T47D (cell line): ENCODE data around the gene PHACTR1.

Experiments used
- DNase-seq, 2 experiments: peaks; one replicate each; pipeline versions ENCODE4 v3.0.0 to v3.0.0-alpha.2; 2011 to 2012; ENCODE audit warnings: low read depth in 1 of 2, low spot score in 1 of 2
- JUND ChIP-seq: IDR thresholded peaks from 2 replicates; pipeline ENCODE4 v1.6.1; 2012; ENCODE audit warnings: low read depth
- in situ Hi-C: cut with HindIII; loops from 2 replicates; pipeline ENCODE4 v1.10.0; 2016; ENCODE audit warnings: low sequenced_read_pairs, low pct_unique_long_range_greater_than_20kb

Gene PHACTR1

DNA sequence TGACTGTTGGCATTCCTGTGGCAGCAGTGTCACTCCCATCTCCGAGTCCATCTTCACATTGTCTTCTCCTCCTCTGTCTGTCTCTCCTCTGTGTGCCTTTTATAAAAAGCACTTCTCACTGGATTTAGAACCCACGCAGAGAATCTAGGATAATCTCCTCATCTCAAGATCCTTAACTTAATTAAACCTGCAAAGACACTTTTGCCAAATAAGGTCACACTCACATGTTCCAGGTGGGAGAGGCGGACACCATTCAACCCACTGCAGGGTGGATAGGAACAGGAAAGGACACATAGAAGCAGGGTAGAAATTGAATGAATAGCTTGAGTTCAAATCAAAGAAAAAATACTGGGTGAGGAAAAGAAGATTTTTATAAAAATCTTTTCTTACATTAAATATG is 292.5 kb downstream of the PHACTR1 start:
- no peak for TF ChIP-seq JUND
- no peak for DNase-seq
- in situ Hi-C loops, result no loop called here

DNA sequence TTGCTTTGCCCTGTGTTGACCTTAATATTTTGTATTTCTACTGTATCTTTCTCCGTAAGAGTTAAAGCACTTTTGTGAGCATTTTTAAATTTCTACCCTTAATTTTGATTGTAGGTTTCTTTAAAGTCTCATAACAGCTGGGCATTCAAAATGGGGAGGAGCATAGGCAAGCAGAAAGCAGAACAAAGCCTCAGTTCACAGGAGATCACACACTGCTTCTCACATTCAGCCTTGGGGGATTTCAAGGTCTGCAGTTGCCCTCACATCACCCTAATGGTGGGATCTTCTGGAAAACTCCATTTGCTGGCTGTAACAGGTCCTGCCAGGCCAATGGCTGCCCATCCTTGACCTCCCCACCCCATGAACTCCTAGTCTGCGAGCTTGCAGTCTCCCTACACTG is 292.9 kb downstream of the PHACTR1 start:
- in situ Hi-C loops, result no loop called here
- DNase-seq, result no peak
- no peak for TF ChIP-seq JUND

DNA sequence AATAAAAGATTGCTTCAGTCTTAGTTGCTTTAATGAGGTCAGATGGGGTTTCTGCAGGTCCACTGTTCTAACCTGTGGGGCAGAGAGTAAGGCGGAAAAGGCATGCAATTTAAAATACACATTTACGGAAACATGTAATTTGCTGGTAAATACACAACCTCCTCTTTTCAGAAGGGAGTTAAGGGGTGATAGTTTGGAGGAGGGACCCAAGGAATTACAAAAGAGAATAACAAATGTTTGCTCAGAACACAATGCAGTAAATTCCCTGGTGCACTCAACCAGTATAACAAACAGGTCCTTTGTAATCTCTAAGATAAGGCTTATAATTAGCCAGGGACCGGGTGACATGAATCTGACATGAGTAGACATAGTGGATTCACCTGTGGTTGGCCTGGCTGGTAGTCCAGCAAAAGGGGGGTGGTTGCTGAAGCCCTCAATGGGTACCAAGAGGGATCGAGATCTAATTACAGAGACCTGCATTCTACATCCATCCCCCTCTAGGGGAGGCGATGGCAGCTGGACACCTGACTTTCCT is 295.1 kb downstream of the PHACTR1 start:
- peak in 1 of 2 experiments; percentile 40 for DNase-seq
- TF ChIP-seq JUND, result no peak
- in situ Hi-C loops, result no loop called here

DNA sequence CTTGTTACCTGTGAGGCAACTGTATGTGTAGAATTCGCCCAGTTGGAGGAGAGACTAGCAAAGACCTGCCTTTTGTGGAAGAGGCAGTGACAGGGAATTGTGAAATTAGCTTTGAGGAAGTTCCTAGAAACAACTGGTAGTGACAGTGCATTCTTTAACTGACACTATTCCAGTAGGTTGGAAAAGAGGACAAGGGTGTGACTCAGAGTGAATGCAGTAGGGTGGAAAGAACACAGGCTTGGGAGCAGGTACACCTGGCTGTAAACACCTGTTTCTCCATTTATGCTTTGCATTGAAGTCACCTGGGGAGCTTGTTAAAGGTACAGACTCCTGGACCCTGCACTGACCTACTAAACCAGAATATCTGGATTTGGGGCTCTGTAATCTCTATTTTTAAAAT is 295.7 kb downstream of the PHACTR1 start:
- DNase-seq, result peak in 1 of 2 experiments; percentile 38
- in situ Hi-C loops, result no loop called here
- TF ChIP-seq JUND, result no peak

DNA sequence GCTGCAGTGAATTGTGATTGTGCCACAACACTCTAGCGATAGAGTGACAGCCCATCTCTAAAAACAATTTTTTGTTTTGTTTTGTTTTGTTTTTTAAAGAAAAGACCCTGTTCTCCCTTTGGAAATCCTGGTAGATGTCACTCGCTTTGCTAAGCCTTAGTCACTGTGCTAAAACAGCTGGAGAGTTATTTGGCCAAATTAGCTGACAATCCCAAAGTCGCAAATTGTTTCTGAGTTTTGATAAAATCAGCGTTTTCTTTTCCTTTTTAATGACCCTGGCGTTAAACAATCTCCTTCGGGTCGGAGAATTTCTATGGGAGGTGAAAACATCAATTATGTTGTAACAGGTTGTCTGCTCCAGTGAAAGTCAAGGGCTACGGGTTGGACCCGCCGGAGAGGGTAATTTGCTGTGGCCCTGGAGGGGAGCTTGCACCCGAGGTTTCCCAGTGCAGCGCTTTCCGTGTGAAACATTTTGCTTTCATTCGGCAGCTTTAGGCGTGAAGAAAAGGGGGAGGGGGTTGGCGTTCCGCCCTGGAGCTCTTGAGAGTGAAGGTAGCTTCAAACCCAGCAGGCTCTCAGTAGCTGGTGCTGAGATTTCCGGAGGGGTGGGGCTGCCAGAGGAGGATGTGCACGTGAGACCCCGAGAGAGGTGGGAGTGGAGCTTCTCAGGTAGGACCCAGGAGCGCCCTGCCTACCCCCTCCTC is 296.6 kb downstream of the PHACTR1 start:
- no peak for TF ChIP-seq JUND
- DNase-seq, result no peak
- in situ Hi-C loops, result no loop called here

DNA sequence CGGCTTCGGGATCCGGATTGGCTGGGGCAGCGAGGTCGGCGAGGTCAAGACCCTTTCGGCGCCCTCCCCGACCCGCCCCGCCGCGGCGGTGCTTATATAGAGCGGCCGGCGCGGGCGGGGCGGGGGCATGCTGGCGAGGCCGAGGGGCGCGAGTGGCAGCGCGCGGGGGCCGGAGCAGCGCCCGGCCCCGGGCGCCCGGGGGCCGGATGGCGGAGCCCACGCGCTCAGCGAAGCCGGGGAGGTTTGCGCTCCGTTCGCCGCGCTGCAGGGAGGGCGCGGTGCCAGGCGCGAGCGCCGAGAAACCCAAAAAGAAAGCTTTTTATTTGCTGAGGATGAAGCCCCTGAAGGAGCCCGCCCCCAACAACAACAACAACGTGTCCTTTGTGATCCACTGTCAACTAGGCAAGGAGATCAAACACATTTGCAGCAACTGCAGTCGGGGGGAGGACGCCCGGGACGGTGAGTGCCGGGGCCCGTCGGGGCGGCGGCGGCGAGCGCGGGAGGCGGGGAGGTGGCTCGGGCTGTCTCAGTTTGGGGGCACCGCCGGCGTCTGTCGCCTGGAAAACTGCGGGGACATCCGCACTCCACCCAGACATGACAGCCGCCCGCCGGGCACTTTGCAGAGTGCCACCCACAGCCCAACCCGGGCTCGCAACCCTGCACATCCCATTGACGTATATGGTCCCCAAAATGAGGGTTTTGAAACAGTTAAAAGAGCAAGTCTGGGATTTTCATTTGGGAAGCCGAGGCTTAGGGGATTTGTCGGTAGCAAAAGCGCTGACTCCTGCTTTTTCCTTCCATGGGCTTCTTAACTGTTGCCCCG is 297.3 kb downstream of the PHACTR1 start:
- no peak for DNase-seq
- in situ Hi-C loops, result no loop called here
- no peak for TF ChIP-seq JUND

DNA sequence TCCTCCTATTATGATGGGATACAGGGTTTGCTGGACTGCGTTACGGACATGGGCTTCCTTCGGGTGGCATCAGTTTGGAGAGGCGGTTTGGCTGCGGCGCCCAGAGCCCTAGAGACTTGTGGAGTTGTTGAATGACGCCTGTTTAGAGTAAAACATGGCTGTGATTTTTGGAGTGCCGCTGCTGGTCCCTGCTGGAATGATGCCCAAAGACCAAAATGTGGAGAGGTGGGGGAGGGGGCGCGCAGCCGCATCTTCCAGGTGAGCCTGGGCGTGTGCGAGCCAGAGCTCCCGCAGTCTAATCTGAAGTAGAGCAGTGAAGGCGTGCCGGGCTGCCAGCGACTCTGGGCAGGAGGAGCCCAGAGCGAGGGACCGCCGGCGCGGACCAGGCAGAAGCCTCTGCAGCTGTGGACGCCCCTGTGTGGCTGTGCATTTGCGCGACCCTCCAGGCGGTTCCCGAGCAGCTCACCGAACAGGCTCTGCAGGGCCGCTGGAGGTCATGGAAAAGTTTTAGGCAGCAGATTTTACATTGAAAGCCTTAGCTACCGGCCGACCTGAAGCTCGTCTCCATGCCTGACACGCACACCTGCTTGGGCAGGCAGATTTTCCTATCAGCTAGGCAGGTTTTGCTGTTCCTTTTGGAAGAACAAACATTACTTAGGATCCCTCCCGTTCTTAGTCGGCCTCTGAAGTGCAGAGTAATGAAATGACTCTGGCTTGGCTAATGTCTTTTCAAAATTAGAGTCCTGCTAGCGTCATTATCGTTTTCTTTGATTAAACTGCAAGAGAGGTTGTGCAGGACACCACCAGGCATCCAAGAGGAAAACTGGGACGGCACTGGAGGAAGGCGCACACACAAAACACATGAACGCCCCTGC is 298.2 kb downstream of the PHACTR1 start:
- in situ Hi-C loops, result no loop called here
- no peak for TF ChIP-seq JUND
- no peak for DNase-seq

DNA sequence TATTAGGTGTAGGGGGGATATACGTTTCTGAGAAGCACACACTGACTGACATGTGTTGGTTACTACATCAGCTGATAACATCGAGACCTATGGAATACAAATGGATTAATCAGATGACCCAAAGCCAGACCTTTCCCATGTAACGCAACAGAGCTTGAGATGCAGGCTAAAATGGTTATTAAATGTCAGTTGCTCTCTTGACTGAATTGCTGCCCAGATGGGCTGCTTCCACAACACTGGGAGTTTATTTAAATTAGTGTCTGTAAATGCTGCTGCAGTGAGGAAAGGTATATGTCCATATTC is 298.8 kb downstream of the PHACTR1 start:
- no peak for DNase-seq
- in situ Hi-C loops, result no loop called here
- TF ChIP-seq JUND, result no peak

DNA sequence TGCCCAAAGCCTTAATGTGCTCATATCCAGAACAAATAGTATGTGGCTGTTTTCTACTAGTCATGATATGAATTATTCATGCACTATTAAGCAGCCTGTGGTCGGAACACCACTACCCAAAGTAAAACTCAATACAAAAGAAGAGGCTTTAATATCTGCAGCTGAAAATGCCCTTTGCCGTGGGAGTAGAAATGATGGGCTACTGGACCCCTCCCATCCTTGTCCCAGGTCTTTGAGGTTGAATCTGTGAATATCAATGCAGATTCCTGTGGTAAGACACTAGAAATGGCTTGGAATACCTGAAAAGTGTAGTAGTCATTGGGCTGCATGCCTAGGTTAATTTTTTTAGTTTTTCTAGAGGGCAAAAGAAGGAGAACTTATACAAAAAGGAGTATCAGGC is 308.0 kb downstream of the PHACTR1 start:
- no peak for TF ChIP-seq JUND
- in situ Hi-C loops, result no loop called here
- no peak for DNase-seq

DNA sequence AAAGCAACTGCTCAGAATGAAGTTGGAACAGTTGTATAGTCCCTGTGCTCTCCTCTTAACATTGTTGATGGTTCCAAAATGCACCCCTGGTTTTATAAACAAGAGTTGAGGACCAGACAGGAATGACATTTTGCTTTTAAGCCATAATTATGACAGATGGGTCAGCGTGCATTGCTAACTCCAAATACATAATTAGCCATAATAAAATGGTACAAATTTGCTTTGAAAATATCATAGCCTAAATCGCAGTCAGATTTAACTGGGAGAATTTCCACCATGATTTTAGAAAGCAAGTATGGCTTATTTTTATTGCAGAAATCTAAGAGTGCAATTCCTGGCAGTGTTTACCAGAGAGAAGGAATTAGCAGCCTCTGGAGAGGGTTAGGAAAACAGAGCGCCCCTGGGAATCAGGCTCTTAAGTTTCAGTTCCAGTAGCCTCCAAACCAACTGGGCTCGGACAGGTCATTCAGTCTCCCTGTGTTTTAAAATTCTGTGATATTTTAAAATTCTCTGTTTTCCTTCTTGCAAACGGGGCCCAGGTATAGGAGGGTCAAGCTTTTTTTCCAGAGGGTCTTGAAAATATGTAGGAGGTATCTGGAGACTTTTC is 309.4 kb downstream of the PHACTR1 start:
- no peak for TF ChIP-seq JUND
- DNase-seq, result no peak
- in situ Hi-C loops, result no loop called here

DNA sequence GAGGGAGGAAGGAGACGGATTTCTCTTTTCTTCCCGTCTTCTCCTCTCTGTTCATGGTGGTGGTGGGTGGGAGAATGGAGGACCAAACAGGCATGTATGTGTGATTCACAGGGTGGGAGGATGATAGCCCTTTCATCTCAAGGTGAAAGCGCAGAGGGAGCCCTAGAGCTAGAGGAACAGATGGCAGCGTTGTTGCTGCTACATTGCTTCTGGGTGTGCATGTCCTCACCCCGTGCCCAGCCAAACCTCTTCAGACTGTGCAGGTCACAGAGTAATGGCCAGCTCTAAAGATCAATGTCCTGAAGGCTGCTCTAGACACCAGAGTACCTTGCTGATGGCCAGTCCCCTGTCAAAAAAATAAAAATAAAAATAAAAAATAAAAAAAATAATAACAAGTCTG is 310.0 kb downstream of the PHACTR1 start:
- DNase-seq, result no peak
- no peak for TF ChIP-seq JUND
- in situ Hi-C loops, result no loop called here

DNA sequence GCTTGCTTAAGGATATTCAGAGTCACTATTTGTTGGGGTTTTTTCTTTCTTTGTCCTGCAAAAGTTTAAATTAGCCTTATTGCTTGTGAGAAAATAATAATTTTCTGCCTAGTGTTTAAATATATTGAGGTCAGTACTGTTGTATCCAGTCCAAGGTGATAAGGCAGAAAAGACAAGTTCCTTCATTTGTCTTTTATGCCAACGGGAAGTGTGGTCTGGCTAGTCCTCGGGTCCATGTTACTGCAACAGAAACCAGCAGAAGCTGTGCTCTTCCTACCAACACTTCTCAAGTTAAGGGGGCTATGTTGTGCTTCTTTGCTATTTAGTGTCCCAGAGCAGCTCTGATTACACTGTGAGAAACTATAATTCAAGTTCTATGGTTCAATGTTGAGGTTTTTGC is 310.6 kb downstream of the PHACTR1 start:
- in situ Hi-C loops, result no loop called here
- DNase-seq, result no peak

More for the DNA sequence above, 310.6 kb downstream of the PHACTR1 start:
- TF ChIP-seq JUND, result no peak
